HepG2 (cell line): ENCODE measurements around the gene SMIM36. TPM values are rescaled to one million over a fixed set of nuclear protein-coding genes. Genes with fewer than 3 reads are reported as not detected.

Experiments
- ASH2L ChIP-seq: fragments of 300-600, 200-600 bp; sonication (generic); IDR thresholded peaks from 2 replicates; pipeline ENCODE4 v1.7.0; 2017; ENCODE audit warnings: low read depth, mild to moderate bottlenecking, moderate library complexity, mixed read lengths, low read length; ENCODE audit not compliant: insufficient read length
- DMAP1 ChIP-seq: IDR thresholded peaks from 2 replicates; pipeline ENCODE4 v1.6.1; 2016
- DNMT1 ChIP-seq: sonication (generic); formaldehyde crosslinking; IDR thresholded peaks from 2 replicates; pipeline ENCODE4 v1.5.1; 2020; ENCODE audit warnings: mild to moderate bottlenecking, missing genetic modification reagents
- E2F1 ChIP-seq: sonication (generic); formaldehyde crosslinking; IDR thresholded peaks from 2 replicates; pipeline ENCODE4 v1.5.0; 2020; ENCODE audit warnings: missing genetic modification reagents
- FOXA1 ChIP-seq, 2 experiments: fragments of 450-650 bp in 1 of 2; sonication (generic) in 1 of 2; formaldehyde crosslinking in 1 of 2; IDR thresholded peaks; 2 replicates each; pipeline versions ENCODE4 v1.4.0 to v1.6.1; 2016 to 2020; ENCODE audit warnings: missing genetic modification reagents in 1 of 2
- HBP1 ChIP-seq: IDR thresholded peaks from 2 replicates; pipeline ENCODE4 v1.6.1; 2016; ENCODE audit warnings: low read depth, control low read depth
- HDAC6 ChIP-seq: fragments of 200-600 bp; sonication (generic); IDR thresholded peaks from 2 replicates; pipeline ENCODE4 v1.7.0; 2017; ENCODE audit warnings: mild to moderate bottlenecking, antibody characterized with exemption, low read length, low read depth
- HMG20B ChIP-seq: conservative IDR thresholded peaks from 2 replicates; pipeline ENCODE4 v1.6.1; 2016; ENCODE audit warnings: missing genetic modification reagents, missing compliant biosample characterization
- HMGA1 ChIP-seq: sonication (generic); formaldehyde crosslinking; conservative IDR thresholded peaks from 2 replicates; pipeline ENCODE4 v1.4.0; 2020; ENCODE audit warnings: missing genetic modification reagents
- HNRNPH1 ChIP-seq: fragments of 200-400 bp; formaldehyde crosslinking; optimal IDR thresholded peaks from 2 replicates; pipeline ENCODE3; 2017; ENCODE audit warnings: mild to moderate bottlenecking, low read depth, low read length
- HNRNPL ChIP-seq: fragments of 200-400 bp; formaldehyde crosslinking; IDR thresholded peaks from 2 replicates; pipeline ENCODE4 v1.6.1; 2017; ENCODE audit warnings: mild to moderate bottlenecking, low read depth, low read length
- IRF2 ChIP-seq: IDR thresholded peaks from 2 replicates; pipeline ENCODE4 v1.6.1; 2018; ENCODE audit warnings: missing genetic modification reagents, missing compliant biosample characterization
- MLLT10 ChIP-seq: sonication (generic); formaldehyde crosslinking; IDR thresholded peaks from 2 replicates; pipeline ENCODE4 v1.4.0; 2020; ENCODE audit warnings: missing genetic modification reagents
- POLR2AphosphoS2 ChIP-seq: IDR thresholded peaks from 2 replicates; pipeline ENCODE4 v1.6.1; 2011; ENCODE audit warnings: low read depth, low read length, improper control_type of control experiment
- SCMH1 ChIP-seq: sonication (generic); formaldehyde crosslinking; IDR thresholded peaks from 2 replicates; pipeline ENCODE4 v1.9.0; 2021; ENCODE audit warnings: missing genetic modification reagents, mild to moderate bottlenecking, borderline replicate concordance
- SKI ChIP-seq: fragments of 450-650 bp; IDR thresholded peaks from one replicate; pipeline ENCODE4 v1.6.1; 2018; ENCODE audit warnings: mild to moderate bottlenecking; ENCODE audit not compliant: partially characterized antibody
- SP140L ChIP-seq: sonication (generic); formaldehyde crosslinking; IDR thresholded peaks from 2 replicates; pipeline ENCODE4 v1.4.0; 2020; ENCODE audit warnings: missing genetic modification reagents, borderline replicate concordance
- ZBTB8A ChIP-seq: sonication (generic); formaldehyde crosslinking; IDR thresholded peaks from 2 replicates; pipeline ENCODE4 v1.4.0; 2020; ENCODE audit warnings: mild to moderate bottlenecking, low read depth, missing genetic modification reagents, borderline replicate concordance
- ZNF142 ChIP-seq: sonication (generic); formaldehyde crosslinking; IDR thresholded peaks from 2 replicates; pipeline ENCODE4 v1.4.0; 2020; ENCODE audit warnings: missing genetic modification reagents
- ZNF225 ChIP-seq: sonication (generic); formaldehyde crosslinking; IDR thresholded peaks from 2 replicates; pipeline ENCODE4 v1.4.0; 2020; ENCODE audit warnings: mild to moderate bottlenecking, missing genetic modification reagents
- ZNF460 ChIP-seq: sonication (generic); formaldehyde crosslinking; IDR thresholded peaks from 2 replicates; pipeline ENCODE4 v1.5.1; 2020; ENCODE audit warnings: missing genetic modification reagents, mild to moderate bottlenecking, borderline replicate concordance
- ZNF564 ChIP-seq: sonication (generic); formaldehyde crosslinking; IDR thresholded peaks from 2 replicates; pipeline ENCODE4 v1.8.1; 2023; ENCODE audit warnings: mild to moderate bottlenecking, missing genetic modification reagents
- ZNF616 ChIP-seq: sonication (generic); formaldehyde crosslinking; IDR thresholded peaks from 2 replicates; pipeline ENCODE4 v1.5.0; 2020; ENCODE audit warnings: low read depth, mild to moderate bottlenecking, missing genetic modification reagents
- ZSCAN31 ChIP-seq: sonication (generic); formaldehyde crosslinking; IDR thresholded peaks from 2 replicates; pipeline ENCODE4 v1.5.0; 2020; ENCODE audit warnings: low read depth, mild to moderate bottlenecking, missing genetic modification reagents
- polyA plus RNA-seq, 8 experiments: library from polyadenylated mRNA; depleted of rRNA in 3 of 8; stranded (reverse) in 7 of 8; unstranded in 1 of 8; fragments of >200 nt; fragmentation: Illumina TruSeq in 4 of 8; extraction: Trizol in 4 of 8; gene quantifications; 2 replicates each; pipeline versions ENCODE4 v1.2.1 to v1.2.3, GENCODE V29; 2011 to 2016; ENCODE audit warnings: low read depth in 4 of 8, missing spikeins in 1 of 8, mixed read lengths in 1 of 8; ENCODE audit not compliant: insufficient read depth in 1 of 8
- total RNA-seq, 5 experiments: library from RNA; depleted of rRNA; stranded (reverse); fragments of >200 nt; fragmentation: Illumina TruSeq; extraction: Trizol; gene quantifications; 2 replicates each; pipeline ENCODE4 v1.2.3, GENCODE V29; 2016; ENCODE audit warnings: low read depth in 1 of 5

Gene SMIM36
- total and polyA plus RNA-seq, 2 of the 13 experiments (the other 11 are each of a cell fraction or from before 2014, with no cell fraction given), result not detected

- TF ChIP-seq ZSCAN31 (CRISPR knock-in tag) (no peak), FOXA1 (IDR thresholded peaks at IDR 0.05) (no peak), FOXA1 (CRISPR knock-in tag; IDR thresholded peaks at IDR 0.05) (peak; percentile 54; the same call in 1 of the 2 replicates), ZNF460 (CRISPR knock-in tag) (no peak), ASH2L (no peak), HMGA1 (CRISPR knock-in tag) (no peak), HMG20B (CRISPR knock-in tag) (peak; percentile 96), DNMT1 (CRISPR knock-in tag) (no peak), IRF2 (CRISPR knock-in tag) (peak; percentile 45; the same call in 1 of the 2 replicates), ZNF142 (CRISPR knock-in tag) (no peak), HNRNPL (no peak), MLLT10 (CRISPR knock-in tag) (no peak), SCMH1 (CRISPR knock-in tag) (no peak), ZNF225 (CRISPR knock-in tag) (no peak), SKI (peak; percentile 27), ZNF616 (CRISPR knock-in tag) (no peak), HNRNPH1 (no peak), E2F1 (no peak), HBP1 (CRISPR knock-in tag) (no peak), ZNF564 (CRISPR knock-in tag) (no peak), DMAP1 (CRISPR knock-in tag) (peak; percentile 48; the same call in 1 of the 2 replicates), HDAC6 (no peak), POLR2AphosphoS2 (no peak), ZBTB8A (no peak), SP140L (CRISPR knock-in tag) (no peak)
Observed at GRCh38 chr17:55454906-55455474, 56.3 kb downstream of the SMIM36 start (continued).
